Breast epithelium (tissue), 3 donors: ENCODE results near the gene EFNA1.
"Not testable (repeated sequence)": the region's sequence is repeated elsewhere in the genome, so short reads cannot be mapped to it uniquely, and the experiment has no call there.

ENCODE experiments used
- POLR2A ChIP-seq: fragments of 450-650 bp; IDR thresholded peaks from one replicate; pipeline ENCODE4 v1.6.1; 2016; ENCODE audit warnings: antibody characterized with exemption, mild to moderate bottlenecking, moderate library complexity
- POLR2AphosphoS5 ChIP-seq, 3 donors: sonication (generic); formaldehyde crosslinking; IDR thresholded peaks; one replicate each; pipeline ENCODE4 v1.6.1; 2017; ENCODE audit warnings: antibody characterized with exemption in 3 of 3
- TF ChIP-seq, protein P1 (sequence below), 3 donors: fragments of 450-650 bp; IDR thresholded peaks; one replicate each; pipeline ENCODE4 v1.5.1; 2016 to 2017; ENCODE audit warnings: antibody characterized with exemption in 3 of 3, mild to moderate bottlenecking in 3 of 3, moderate library complexity in 3 of 3

GRCh38 chr1:155155996-155156643, 28.4 kb downstream of the EFNA1 start:
- TF ChIP-seq, protein P1, sequence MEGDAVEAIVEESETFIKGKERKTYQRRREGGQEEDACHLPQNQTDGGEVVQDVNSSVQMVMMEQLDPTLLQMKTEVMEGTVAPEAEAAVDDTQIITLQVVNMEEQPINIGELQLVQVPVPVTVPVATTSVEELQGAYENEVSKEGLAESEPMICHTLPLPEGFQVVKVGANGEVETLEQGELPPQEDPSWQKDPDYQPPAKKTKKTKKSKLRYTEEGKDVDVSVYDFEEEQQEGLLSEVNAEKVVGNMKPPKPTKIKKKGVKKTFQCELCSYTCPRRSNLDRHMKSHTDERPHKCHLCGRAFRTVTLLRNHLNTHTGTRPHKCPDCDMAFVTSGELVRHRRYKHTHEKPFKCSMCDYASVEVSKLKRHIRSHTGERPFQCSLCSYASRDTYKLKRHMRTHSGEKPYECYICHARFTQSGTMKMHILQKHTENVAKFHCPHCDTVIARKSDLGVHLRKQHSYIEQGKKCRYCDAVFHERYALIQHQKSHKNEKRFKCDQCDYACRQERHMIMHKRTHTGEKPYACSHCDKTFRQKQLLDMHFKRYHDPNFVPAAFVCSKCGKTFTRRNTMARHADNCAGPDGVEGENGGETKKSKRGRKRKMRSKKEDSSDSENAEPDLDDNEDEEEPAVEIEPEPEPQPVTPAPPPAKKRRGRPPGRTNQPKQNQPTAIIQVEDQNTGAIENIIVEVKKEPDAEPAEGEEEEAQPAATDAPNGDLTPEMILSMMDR (IDR thresholded peaks at IDR 0.05) = not testable (repeated sequence)
- not testable (repeated sequence) for TF ChIP-seq POLR2A; POLR2AphosphoS5 (IDR thresholded peaks at IDR 0.05)
